ENCODE results near the gene PLGLB1. TPM values are rescaled to one million over a fixed set of nuclear protein-coding genes. Genes with fewer than 3 reads are reported as not detected.
"Not testable (repeated sequence)": the region's sequence is repeated elsewhere in the genome, so short reads cannot be mapped to it uniquely, and the experiment has no call there.

Gene PLGLB1
- total RNA-seq, 6 experiments from 2014 or later, result 0.47 to 1.4 (median 0.62) TPM; not detected in 3

- H3K27me3 Mint-ChIP-seq (ENCODE audit: insufficient read depth); H3K27ac Mint-ChIP-seq; H3K9me3 Mint-ChIP-seq; H3K4me3 Mint-ChIP-seq; DNase-seq; H3K36me3 Mint-ChIP-seq (ENCODE audit: low read depth); H3K4me1 Mint-ChIP-seq (ENCODE audit: low read depth): not testable (repeated sequence)
Observed at GRCh38 chr2:87021043-87021442, 601 bp downstream of the PLGLB1 start.

GRCh38 chr2:87019053-87019452, 2.6 kb downstream of the PLGLB1 start:
- H3K4me3 Mint-ChIP-seq; H3K9me3 Mint-ChIP-seq; H3K27me3 Mint-ChIP-seq (ENCODE audit: insufficient read depth); H3K36me3 Mint-ChIP-seq (ENCODE audit: low read depth); H3K4me1 Mint-ChIP-seq (ENCODE audit: low read depth); DNase-seq; H3K27ac Mint-ChIP-seq: not testable (repeated sequence)

GRCh38 chr2:87014489-87015169, 7.0 kb downstream of the PLGLB1 start:
- H3K9me3 Mint-ChIP-seq; H3K36me3 Mint-ChIP-seq (ENCODE audit: low read depth); DNase-seq; H3K27me3 Mint-ChIP-seq (ENCODE audit: insufficient read depth); H3K27ac Mint-ChIP-seq; H3K4me3 Mint-ChIP-seq; H3K4me1 Mint-ChIP-seq (ENCODE audit: low read depth): not testable (repeated sequence)

- DNase-seq; H3K36me3 Mint-ChIP-seq (ENCODE audit: low read depth); H3K4me3 Mint-ChIP-seq; H3K9me3 Mint-ChIP-seq; H3K27ac Mint-ChIP-seq; H3K27me3 Mint-ChIP-seq (ENCODE audit: insufficient read depth); H3K4me1 Mint-ChIP-seq (ENCODE audit: low read depth): not testable (repeated sequence)
Observed at GRCh38 chr2:87004398-87004797, 17.2 kb downstream of the PLGLB1 start.

Other genes with a start within 250 kb of the PLGLB1 start
- gene CD8A, start 230.9 kb downstream of the PLGLB1 start, total RNA-seq (2021; fragmentation: NEBNext Ultra II Directional; extraction: Animal tissue kit (Norgen Biotek cat#: 25700)), result not detected
- gene CD8B, start 160.0 kb downstream of the PLGLB1 start, total RNA-seq (2021; fragmentation: NEBNext Ultra II Directional; extraction: Animal tissue kit (Norgen Biotek cat#: 25700)), result not detected
- gene RGPD1, start 79.7 kb downstream of the PLGLB1 start, total RNA-seq (2021; fragmentation: NEBNext Ultra II Directional; extraction: Animal tissue kit (Norgen Biotek cat#: 25700)), result 1 to 10 TPM in 5 of 6 experiments, under 1 TPM in 1; 0.97 to 2.2 (median 1.4) TPM

Data from HFFc6 (cell line).